HG03139 (cell line): Measurements from ENCODE around the gene OAS1.
"Not testable (repeated sequence)": the region's sequence is repeated elsewhere in the genome, so short reads cannot be mapped to it uniquely, and the experiment has no call there.

Experiments
- ATAC-seq: cut with Tn5 transposase; IDR thresholded peaks from one replicate; pipeline ENCODE4 v1.9.1; 2021; ENCODE audit not compliant: unreplicated experiment

OAS1 gene

GRCh38 chr12:112936264-112936663 is 29.5 kb downstream of the OAS1 start:
- no peak for ATAC-seq

DNA sequence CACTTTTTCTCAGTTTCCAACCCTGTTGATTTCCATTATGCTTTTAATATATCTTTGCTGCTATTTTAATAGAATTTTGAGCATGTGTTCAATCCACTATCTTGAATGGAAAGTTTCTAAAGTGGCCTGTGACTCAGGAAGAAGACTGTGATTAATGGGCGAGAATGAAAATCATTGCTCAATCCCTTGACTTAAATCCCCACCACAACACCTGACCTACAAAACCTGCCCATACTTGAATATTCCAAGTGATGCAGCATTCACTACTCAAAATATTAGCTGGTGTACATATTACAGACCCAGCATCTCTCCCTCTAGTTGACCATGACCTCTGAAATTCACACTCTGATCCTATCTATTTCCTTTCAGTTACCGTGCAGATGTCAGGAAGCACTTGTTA is 30.2 kb downstream of the OAS1 start:
- no peak for ATAC-seq

DNA sequence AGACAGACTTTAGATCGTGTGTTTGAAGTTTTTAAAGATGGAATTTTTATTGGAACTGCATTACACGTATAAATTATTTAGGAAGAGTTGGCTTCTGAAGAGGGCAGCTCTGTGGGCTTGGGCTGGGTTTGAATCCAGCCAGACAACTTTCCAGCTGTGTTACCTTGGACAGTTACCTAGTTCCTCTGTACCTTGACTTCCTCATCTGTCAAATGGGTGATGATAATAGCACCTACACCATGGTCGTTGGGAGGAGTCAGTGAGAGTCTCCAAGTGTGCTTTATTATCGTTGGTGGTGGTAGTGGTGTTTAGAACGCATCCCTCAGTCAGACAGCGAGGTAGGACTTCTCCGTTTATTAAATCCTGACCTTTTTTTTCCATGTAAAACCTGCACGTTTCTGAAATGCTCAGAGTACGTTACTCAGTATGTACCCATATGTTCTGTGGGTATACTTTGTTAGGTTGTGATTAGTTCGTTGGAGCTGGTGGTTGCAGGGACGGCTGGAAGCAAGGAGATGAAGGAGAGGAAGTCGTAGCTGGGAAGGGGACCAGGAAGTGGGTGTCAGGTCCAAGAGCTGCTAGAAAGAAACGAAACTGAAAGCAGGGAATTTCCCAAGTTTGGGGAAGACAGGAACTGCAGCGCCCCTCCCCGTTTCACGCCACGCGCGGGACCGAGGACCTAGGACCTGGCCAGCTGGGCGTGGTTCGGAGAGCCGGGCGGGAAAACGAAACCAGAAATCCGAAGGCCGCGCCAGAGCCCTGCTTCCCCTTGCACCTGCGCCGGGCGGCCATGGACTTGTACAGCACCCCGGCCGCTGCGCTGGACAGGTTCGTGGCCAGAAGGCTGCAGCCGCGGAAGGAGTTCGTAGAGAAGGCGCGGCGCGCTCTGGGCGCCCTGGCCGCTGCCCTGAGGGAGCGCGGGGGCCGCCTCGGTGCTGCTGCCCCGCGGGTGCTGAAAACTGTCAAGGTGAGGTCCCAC is 31.3 kb downstream of the OAS1 start, which contains the start of gene OAS3:
Gene OAS3 (plus strand): TSS at position 734 of the 979 bp plus-strand sequence. CDS start 57 bp downstream, at position 791.
- peak; percentile 51 for ATAC-seq

DNA sequence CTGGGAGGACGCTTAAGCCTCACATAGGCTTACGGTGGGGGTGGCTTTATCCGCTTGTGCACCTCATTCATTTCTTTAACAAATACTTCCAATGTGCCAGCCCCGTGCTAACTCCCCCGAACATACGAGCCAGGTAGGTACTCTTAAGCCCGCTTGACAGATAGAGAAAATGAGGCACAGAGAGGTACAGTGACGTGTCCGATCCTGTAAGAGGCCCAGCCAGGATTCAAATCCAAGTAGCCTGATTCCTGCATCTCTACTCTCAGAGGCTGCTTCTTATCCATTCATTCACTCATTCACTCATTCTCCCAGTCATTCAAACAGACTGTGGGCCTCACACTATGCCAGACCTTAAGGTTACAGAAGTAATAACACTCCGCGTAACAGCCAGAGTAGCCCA is 32.0 kb downstream of the OAS1 start:
- no peak for ATAC-seq

DNA sequence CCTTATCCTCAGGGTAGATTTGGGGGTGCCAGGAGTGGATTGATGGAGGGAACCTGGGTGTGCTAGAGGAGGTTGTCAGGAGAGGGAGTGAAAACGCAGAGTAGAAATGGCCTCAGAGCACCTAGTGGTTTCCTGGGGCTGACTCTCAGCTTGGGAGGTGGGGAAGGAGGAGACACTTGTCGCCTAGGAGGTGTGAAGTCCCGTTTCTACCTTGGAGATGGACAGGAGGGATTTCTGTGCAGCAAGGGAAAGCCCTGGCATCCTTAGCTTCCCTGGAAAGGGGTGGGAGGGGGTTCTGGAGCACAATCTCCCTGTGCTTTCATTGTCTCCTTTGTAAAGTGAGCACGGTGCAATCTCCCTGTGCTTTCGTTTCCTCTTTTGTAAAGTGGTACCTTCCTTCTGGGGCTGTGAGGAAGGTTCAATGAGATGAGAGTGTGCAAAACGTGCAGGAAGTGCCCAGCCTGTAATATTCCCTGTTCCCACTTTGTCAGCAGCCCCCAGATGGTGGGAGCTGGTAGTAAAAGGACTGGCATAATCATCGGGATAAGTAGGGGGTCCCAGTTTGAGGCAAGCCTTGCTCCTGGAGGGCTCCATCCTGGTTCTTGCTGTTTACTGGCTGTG is 33.1 kb downstream of the OAS1 start:
- ATAC-seq: no peak

GRCh38 chr12:112941528-112942335 is 35.0 kb downstream of the OAS1 start:
- ATAC-seq: no peak

DNA sequence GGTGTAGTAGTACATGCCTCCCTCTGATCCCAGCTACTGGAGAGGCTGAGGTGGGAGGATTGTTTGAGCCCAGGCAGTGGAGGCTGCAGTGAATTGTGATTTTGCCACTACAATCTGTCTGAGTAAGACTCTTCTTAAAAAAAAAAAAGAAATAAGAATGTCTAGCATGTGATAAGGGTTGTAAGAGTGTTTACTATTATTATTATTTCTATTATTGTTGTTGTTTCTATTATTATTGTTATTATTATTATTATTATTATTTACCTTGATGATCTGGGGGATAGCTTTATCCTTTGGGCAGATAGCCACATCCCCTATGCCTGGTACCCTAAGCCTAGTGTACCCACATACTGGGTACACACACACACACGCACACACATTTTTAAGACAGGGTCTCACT is 35.8 kb downstream of the OAS1 start:
- ATAC-seq: no peak

DNA sequence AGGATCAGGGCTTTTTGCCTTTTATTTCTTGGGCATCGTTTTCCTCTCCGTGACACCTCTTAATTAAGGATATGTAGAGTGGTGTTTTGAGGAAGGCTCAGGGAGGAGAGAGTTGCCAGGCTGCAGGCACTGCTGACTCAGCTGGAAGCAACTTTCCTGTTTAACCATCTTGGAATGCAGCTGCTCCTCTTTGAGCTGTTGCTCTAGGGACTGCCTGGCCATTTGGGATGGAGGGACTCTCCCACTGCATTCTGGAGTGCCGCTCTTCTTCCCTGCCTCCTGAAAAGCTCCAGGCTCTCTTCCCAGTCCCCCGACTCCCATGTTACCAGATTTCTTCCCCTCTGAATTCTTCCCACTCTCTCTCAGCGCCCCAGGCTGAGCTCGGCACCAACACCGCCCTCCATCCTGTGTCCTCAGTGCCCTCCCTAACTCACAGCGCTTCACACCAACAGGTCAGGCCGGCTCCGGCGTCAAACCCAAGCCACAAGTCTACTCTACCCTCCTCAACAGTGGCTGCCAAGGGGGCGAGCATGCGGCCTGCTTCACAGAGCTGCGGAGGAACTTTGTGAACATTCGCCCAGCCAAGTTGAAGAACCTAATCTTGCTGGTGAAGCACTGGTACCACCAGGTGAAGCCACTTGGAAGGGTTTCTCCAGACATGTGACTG is 37.4 kb downstream of the OAS1 start:
- ATAC-seq: no peak

DNA sequence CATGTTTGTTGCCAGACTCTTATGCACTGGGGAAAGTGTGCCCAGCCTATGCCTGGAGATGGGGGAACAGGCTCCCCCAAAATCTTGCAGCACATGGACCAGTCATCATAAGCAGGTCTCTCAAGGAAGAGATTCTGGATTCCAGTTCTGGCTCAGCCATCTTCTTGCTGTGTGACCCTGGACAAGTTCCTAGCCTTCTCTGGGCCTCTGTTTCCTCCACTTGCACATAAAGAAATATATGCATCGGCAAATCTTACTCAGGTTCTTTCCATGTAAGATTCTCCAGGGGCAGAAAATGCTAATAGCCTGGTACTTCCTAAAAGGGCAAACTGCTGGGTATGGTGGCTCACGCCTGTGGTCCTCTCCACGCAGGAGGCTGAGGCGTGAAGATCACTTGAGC is 38.8 kb downstream of the OAS1 start:
- no peak for ATAC-seq

DNA sequence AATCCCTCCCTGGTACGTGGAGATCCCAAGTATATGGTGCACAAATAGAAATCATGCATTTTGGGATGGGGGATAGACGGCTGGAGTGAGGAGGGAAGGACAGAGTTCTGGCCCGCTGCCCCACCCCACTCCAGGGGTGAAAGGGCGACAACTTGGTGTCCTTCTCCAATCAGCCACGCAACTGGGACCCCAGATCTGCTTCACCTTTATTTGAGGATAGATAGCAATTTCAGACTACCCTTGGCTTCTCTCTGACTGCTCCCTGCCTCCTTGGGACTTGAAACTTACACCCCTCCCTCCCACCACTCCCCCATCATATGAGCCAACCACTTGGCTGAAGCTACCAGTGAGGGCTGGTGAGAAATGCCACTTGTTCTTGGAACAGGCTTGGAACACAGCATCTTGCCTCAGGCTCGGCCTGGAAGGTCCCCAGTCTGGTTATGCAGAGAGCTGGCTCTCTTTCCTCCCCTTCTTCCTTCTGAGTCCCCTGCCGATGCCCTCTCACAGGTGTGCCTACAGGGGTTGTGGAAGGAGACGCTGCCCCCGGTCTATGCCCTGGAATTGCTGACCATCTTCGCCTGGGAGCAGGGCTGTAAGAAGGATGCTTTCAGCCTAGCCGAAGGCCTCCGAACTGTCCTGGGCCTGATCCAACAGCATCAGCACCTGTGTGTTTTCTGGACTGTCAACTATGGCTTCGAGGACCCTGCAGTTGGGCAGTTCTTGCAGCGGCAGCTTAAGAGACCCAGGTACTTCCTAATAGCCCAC is 39.7 kb downstream of the OAS1 start:
- ATAC-seq: no peak

- ATAC-seq: no peak
These were observed 40.6 kb downstream of the OAS1 start for GRCh38 chr12:112947314-112947713.

- ATAC-seq: no peak
These were observed 41.0 kb downstream of the OAS1 start for GRCh38 chr12:112947761-112948160.

- no peak for ATAC-seq
These were observed 42.0 kb downstream of the OAS1 start for GRCh38 chr12:112948806-112949205.

GRCh38 chr12:112950701-112951100 is 43.9 kb downstream of the OAS1 start:
- no peak for ATAC-seq

GRCh38 chr12:112957125-112957524 is 50.4 kb downstream of the OAS1 start:
- ATAC-seq: not testable (repeated sequence)

DNA sequence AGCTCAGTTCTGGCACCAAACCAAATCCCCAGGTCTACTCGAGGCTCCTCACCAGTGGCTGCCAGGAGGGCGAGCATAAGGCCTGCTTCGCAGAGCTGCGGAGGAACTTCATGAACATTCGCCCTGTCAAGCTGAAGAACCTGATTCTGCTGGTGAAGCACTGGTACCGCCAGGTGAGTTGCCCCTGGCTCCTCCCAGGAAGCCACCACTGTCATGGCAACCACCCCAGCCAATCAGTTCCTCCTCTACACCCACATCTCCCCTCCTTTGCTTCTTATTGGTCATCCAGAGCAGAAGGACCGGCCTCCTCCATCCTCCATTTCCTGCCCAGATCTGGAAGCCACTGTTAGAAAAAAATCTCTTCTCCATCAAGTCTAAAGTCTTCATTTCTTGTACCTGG is 54.3 kb downstream of the OAS1 start:
- ATAC-seq: no peak

DNA sequence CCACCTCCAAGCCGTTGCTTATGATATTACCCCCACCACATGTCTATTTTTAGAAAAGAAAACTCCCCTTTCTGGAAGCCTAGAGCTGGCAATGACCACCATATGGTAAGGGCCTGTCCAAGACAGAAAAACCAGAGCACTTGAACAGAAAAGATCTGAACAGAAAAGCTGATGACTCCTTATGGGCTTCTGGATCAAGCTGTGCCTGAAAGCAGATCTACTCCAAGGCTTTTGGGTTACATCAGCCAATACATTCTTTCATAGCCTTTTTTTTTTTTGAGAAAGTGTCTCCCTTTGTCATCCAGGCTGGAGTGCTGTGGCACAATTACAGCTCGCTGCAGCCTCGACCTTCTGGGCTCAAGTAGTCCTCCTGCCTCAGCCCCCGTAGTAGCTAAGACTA is 54.8 kb downstream of the OAS1 start:
- ATAC-seq: no peak

DNA sequence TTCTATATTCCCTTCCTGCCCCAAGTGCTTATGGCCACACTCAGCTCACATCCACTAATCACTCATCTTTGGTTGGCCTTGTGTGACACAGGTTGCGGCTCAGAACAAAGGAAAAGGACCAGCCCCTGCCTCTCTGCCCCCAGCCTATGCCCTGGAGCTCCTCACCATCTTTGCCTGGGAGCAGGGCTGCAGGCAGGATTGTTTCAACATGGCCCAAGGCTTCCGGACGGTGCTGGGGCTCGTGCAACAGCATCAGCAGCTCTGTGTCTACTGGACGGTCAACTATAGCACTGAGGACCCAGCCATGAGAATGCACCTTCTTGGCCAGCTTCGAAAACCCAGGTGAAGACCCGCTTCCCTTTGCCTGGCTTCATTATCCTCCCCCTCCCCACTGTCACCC is 55.8 kb downstream of the OAS1 start:
- ATAC-seq: no peak

DNA sequence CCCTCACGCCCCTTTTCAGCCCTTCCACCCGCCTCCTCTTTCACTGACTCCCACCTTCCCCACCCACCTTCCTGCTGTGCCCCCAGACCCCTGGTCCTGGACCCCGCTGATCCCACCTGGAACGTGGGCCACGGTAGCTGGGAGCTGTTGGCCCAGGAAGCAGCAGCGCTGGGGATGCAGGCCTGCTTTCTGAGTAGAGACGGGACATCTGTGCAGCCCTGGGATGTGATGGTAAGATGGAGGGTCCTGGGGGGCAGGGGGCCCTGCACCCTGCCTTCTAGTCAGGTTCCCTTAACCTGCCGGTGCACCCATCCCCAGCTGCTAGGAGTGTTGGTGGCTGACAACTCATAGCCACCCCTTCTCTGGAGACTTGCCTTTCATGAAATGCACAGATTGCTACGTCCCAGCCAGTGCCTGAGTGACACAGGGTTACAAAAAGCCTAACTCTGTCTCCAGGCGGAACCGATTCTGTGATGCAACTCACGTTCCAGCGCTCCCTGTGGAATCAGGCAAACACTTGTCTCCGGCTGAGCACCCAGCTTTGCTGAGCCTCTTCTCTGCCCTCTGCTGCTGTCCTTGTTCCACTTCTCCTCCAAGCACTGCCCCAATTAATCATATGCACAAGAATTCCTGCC is 56.6 kb downstream of the OAS1 start:
- no peak for ATAC-seq
